Measurements from ENCODE around the gene TUBD1.

GRCh38 chr17:59869941-59870218 is 22.9 kb downstream of the TUBD1 start:
- TF ChIP-seq POLR2A (IDR thresholded peaks at IDR 0.05) (no peak), CTCF (IDR thresholded peaks at IDR 0.05) (no peak)

Measured in tibial nerve (tissue), 3 donors.